ENCODE measurements around the gene DCDC1.

DNA sequence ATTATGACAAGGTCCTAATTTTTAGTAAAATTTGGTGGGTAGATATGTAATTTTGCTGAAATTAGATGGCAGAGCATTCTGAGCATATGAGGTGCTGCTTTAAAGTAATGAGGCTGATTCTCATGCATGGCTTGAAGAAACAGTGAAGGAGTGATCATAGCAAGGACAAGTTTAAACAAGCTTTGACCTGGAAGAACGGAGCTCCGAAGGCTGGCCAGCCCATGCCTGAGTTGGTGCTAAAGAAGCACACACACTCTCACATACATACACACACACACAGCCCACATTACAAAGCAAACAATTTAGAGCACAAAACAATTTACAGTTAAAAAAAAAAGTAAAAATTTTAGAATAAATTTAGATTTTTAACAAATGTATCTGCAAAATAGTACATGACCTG lies 150.7 kb downstream of the DCDC1 start:
- TF ChIP-seq POLR2A (IDR thresholded peaks at IDR 0.05; ENCODE audit: low read length) (no peak), GATA1 (IDR thresholded peaks at IDR 0.05; ENCODE audit: low read depth, low read length) (no peak)
